ENCODE data around the gene EPHB3.

Gene EPHB3

GRCh38 chr3:184574515-184575417 lies 13.2 kb downstream of the EPHB3 start:
- 24 to 28% methylated on average over 8 to 11 of the region's 15 CpGs for WGBS, 2 experiments (ENCODE audit: insufficient coverage in 2 of 2)
- peak overlapping the region; percentile 14 for H3K4me3 ChIP-seq (ENCODE audit: extremely low read depth, insufficient read depth, low read length, poor library complexity, severe bottlenecking)

GRCh38 chr3:184575701-184576100 lies 14.1 kb downstream of the EPHB3 start:
- peaks cover 50% of the 10 kb centered on the region for H3K36me3 ChIP-seq (ENCODE audit: control insufficient read depth, insufficient read depth, low read length)
- peaks cover 42% of the 10 kb centered on the region for H3K4me1 ChIP-seq (ENCODE audit: control insufficient read depth, insufficient read depth, low read length, poor library complexity, severe bottlenecking)
- WGBS, 2 experiments (ENCODE audit: insufficient coverage in 2 of 2) = 94 to 98% methylated on average over 4 to 7 of the region's 9 CpGs
- no peak overlapping the region for H3K4me3 ChIP-seq (ENCODE audit: extremely low read depth, insufficient read depth, low read length, poor library complexity, severe bottlenecking)
- peak overlapping the region; percentile 93 for H3K27ac ChIP-seq (ENCODE audit: low read depth, low read length, severe bottlenecking)
- no peaks in the 10 kb centered on the region for H3K9me3 ChIP-seq (ENCODE audit: control insufficient read depth, low read length)

More at GRCh38 chr3:184574515-184575417, 13.2 kb downstream of the EPHB3 start:
- peaks cover 49% of the 10 kb centered on the region for H3K4me1 ChIP-seq (ENCODE audit: control insufficient read depth, insufficient read depth, low read length, poor library complexity, severe bottlenecking)
- H3K27ac ChIP-seq (ENCODE audit: low read depth, low read length, severe bottlenecking) = peak overlapping the region; percentile 93
- H3K36me3 ChIP-seq (ENCODE audit: control insufficient read depth, insufficient read depth, low read length) = peaks cover 41% of the 10 kb centered on the region
- H3K9me3 ChIP-seq (ENCODE audit: control insufficient read depth, low read length) = no peaks in the 10 kb centered on the region

DNA sequence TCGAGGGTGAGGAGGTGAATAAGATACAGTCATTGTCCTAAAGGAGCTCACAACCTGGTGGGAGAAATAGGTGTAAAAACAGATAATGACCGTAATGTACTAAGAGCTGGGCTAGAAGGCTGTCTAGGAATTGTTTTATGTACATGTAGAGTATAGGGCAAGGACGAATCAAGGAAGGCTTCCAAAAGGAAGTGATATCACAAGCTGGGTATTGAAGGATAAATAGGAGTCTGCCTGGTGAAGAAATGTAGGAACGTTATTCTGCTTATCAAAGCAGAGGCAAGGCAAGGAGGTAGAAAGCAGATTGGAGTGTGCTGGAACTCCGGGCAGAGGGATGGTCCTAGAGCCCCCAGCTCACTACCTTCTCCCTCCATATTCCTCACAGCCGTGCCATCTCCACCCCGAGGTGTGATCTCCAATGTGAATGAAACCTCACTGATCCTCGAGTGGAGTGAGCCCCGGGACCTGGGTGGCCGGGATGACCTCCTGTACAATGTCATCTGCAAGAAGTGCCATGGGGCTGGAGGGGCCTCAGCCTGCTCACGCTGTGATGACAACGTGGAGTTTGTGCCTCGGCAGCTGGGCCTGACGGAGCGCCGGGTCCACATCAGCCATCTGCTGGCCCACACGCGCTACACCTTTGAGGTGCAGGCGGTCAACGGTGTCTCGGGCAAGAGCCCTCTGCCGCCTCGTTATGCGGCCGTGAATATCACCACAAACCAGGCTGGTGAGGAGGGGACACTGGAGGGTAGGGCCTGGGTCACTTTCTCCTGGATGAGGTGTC lies 15.1 kb downstream of the EPHB3 start:
- WGBS, 2 experiments (ENCODE audit: insufficient coverage in 2 of 2) = 97 to 98% methylated on average over 21 to 25 of the region's 25 CpGs
- H3K4me1 ChIP-seq (ENCODE audit: control insufficient read depth, insufficient read depth, low read length, poor library complexity, severe bottlenecking) = peaks cover 42% of the 10 kb centered on the region
- no peaks in the 10 kb centered on the region for H3K9me3 ChIP-seq (ENCODE audit: control insufficient read depth, low read length)
- H3K27ac ChIP-seq (ENCODE audit: low read depth, low read length, severe bottlenecking) = no peak overlapping the region
- H3K4me3 ChIP-seq (ENCODE audit: extremely low read depth, insufficient read depth, low read length, poor library complexity, severe bottlenecking) = no peak overlapping the region
- H3K36me3 ChIP-seq (ENCODE audit: control insufficient read depth, insufficient read depth, low read length) = peaks cover 59% of the 10 kb centered on the region

DNA sequence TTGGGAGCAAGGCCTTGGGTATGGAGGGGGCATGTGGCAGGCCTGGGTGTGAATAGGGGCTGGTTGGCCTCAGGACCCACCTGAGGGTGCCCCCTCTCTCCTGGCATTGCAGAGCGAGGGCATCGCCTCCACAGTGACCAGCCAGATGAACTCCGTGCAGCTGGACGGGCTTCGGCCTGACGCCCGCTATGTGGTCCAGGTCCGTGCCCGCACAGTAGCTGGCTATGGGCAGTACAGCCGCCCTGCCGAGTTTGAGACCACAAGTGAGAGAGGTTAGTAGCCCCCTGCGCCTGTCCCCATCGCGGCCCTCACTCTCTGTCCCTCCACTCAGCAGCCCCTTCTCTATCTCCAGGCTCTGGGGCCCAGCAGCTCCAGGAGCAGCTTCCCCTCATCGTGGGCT lies 16.0 kb downstream of the EPHB3 start:
- Histone ChIP-seq H3K4me1 (ENCODE audit: control insufficient read depth, insufficient read depth, low read length, poor library complexity, severe bottlenecking) (peaks cover 49% of the 10 kb centered on the region), H3K4me3 (ENCODE audit: extremely low read depth, insufficient read depth, low read length, poor library complexity, severe bottlenecking) (no peak overlapping the region), H3K36me3 (ENCODE audit: control insufficient read depth, insufficient read depth, low read length) (peaks cover 54% of the 10 kb centered on the region), H3K9me3 (ENCODE audit: control insufficient read depth, low read length) (no peaks in the 10 kb centered on the region), H3K27ac (ENCODE audit: low read depth, low read length, severe bottlenecking) (no peak overlapping the region)
- 95 to 96% methylated on average over 13 to 15 of the region's 15 CpGs for WGBS, 2 experiments (ENCODE audit: insufficient coverage in 2 of 2)

GRCh38 chr3:184578218-184578617 lies 16.6 kb downstream of the EPHB3 start:
- no peak overlapping the region for H3K4me3 ChIP-seq (ENCODE audit: extremely low read depth, insufficient read depth, low read length, poor library complexity, severe bottlenecking)
- H3K27ac ChIP-seq (ENCODE audit: low read depth, low read length, severe bottlenecking) = peak overlapping the region; percentile 64
- peaks cover 48% of the 10 kb centered on the region for H3K36me3 ChIP-seq (ENCODE audit: control insufficient read depth, insufficient read depth, low read length)
- H3K9me3 ChIP-seq (ENCODE audit: control insufficient read depth, low read length) = no peaks in the 10 kb centered on the region
- peaks cover 56% of the 10 kb centered on the region for H3K4me1 ChIP-seq (ENCODE audit: control insufficient read depth, insufficient read depth, low read length, poor library complexity, severe bottlenecking)
- WGBS, 2 experiments (ENCODE audit: insufficient coverage in 2 of 2) = 84 to 88% methylated on average over 7 of the region's 7 CpGs

DNA sequence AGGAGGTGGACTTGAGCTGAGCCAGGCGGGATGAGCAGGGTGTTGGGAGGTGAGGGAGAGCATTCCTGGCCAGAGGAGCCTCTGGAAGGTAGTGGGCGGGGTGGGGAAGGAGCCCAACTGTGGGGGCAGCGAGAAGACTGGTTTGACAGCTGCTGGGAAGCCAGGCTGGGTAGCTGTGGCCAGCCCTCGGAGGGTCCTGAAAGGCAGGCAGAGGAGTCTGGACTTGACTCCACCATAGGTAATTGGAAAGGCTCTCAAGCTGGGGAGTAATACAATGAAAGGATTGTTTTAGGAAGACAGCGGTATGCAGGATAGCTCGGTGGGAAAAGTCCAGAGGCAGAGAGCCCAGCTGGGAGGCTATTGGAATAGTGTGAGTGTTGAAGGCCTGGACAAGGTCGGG lies 17.2 kb downstream of the EPHB3 start:
- Histone ChIP-seq H3K27ac (ENCODE audit: low read depth, low read length, severe bottlenecking) (peak overlapping the region; percentile 64), H3K36me3 (ENCODE audit: control insufficient read depth, insufficient read depth, low read length) (peaks cover 47% of the 10 kb centered on the region), H3K9me3 (ENCODE audit: control insufficient read depth, low read length) (no peaks in the 10 kb centered on the region), H3K4me3 (ENCODE audit: extremely low read depth, insufficient read depth, low read length, poor library complexity, severe bottlenecking) (no peak overlapping the region), H3K4me1 (ENCODE audit: control insufficient read depth, insufficient read depth, low read length, poor library complexity, severe bottlenecking) (peaks cover 58% of the 10 kb centered on the region)
- WGBS, 2 experiments (ENCODE audit: insufficient coverage in 2 of 2) = 59 to 64% methylated on average over 7 of the region's 7 CpGs

DNA sequence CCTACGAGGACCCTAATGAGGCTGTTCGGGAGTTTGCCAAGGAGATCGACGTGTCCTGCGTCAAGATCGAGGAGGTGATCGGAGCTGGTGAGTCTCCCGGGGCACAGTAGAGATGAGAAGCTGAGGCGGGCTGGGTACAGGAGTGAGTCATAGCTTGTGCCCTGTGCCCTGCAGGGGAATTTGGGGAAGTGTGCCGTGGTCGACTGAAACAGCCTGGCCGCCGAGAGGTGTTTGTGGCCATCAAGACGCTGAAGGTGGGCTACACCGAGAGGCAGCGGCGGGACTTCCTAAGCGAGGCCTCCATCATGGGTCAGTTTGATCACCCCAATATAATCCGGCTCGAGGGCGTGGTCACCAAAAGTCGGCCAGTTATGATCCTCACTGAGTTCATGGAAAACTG lies 17.9 kb downstream of the EPHB3 start:
- Histone ChIP-seq H3K36me3 (ENCODE audit: control insufficient read depth, insufficient read depth, low read length) (peaks cover 47% of the 10 kb centered on the region), H3K27ac (ENCODE audit: low read depth, low read length, severe bottlenecking) (no peak overlapping the region), H3K4me1 (ENCODE audit: control insufficient read depth, insufficient read depth, low read length, poor library complexity, severe bottlenecking) (peaks cover 58% of the 10 kb centered on the region), H3K4me3 (ENCODE audit: extremely low read depth, insufficient read depth, low read length, poor library complexity, severe bottlenecking) (no peak overlapping the region), H3K9me3 (ENCODE audit: control insufficient read depth, low read length) (no peaks in the 10 kb centered on the region)
- WGBS, 2 experiments (ENCODE audit: insufficient coverage in 2 of 2) = 96 to 98% methylated on average over 22 of the region's 22 CpGs

- Histone ChIP-seq H3K36me3 (ENCODE audit: control insufficient read depth, insufficient read depth, low read length) (peaks cover 47% of the 10 kb centered on the region), H3K27ac (ENCODE audit: low read depth, low read length, severe bottlenecking) (no peak overlapping the region), H3K9me3 (ENCODE audit: control insufficient read depth, low read length) (no peaks in the 10 kb centered on the region), H3K4me1 (ENCODE audit: control insufficient read depth, insufficient read depth, low read length, poor library complexity, severe bottlenecking) (peaks cover 54% of the 10 kb centered on the region), H3K4me3 (ENCODE audit: extremely low read depth, insufficient read depth, low read length, poor library complexity, severe bottlenecking) (no peak overlapping the region)
- WGBS, 2 experiments (ENCODE audit: insufficient coverage in 2 of 2) = 97 to 98% methylated on average over 12 to 15 of the region's 16 CpGs
These were observed 18.8 kb downstream of the EPHB3 start for GRCh38 chr3:184580376-184580775.

GRCh38 chr3:184581331-184581855 lies 19.8 kb downstream of the EPHB3 start:
- Histone ChIP-seq H3K27ac (ENCODE audit: low read depth, low read length, severe bottlenecking) (no peak overlapping the region), H3K9me3 (ENCODE audit: control insufficient read depth, low read length) (no peaks in the 10 kb centered on the region), H3K4me1 (ENCODE audit: control insufficient read depth, insufficient read depth, low read length, poor library complexity, severe bottlenecking) (peaks cover 50% of the 10 kb centered on the region), H3K4me3 (ENCODE audit: extremely low read depth, insufficient read depth, low read length, poor library complexity, severe bottlenecking) (no peak overlapping the region), H3K36me3 (ENCODE audit: control insufficient read depth, insufficient read depth, low read length) (peaks cover 42% of the 10 kb centered on the region)
- whole genome bisulfite sequencing, 2 experiments (ENCODE audit: insufficient coverage in 2 of 2) = 96 to 97% methylated on average over 14 of the region's 15 CpGs

- peaks cover 27% of the 10 kb centered on the region for H3K36me3 ChIP-seq (ENCODE audit: control insufficient read depth, insufficient read depth, low read length)
- peak overlapping the region; percentile 31 for H3K4me3 ChIP-seq (ENCODE audit: extremely low read depth, insufficient read depth, low read length, poor library complexity, severe bottlenecking)
- no peaks in the 10 kb centered on the region for H3K9me3 ChIP-seq (ENCODE audit: control insufficient read depth, low read length)
- H3K27ac ChIP-seq (ENCODE audit: low read depth, low read length, severe bottlenecking) = peak overlapping the region; percentile 91
- H3K4me1 ChIP-seq (ENCODE audit: control insufficient read depth, insufficient read depth, low read length, poor library complexity, severe bottlenecking) = peaks cover 40% of the 10 kb centered on the region
- WGBS, 2 experiments (ENCODE audit: insufficient coverage in 2 of 2) = 11% methylated on average over 37 to 39 of the region's 42 CpGs
These were observed 21.3 kb downstream of the EPHB3 start for GRCh38 chr3:184582646-184583577.

All from mesodermal cell (in vitro differentiated cells).